GM18526 (cell line): ENCODE measurements around the gene WSCD2.

Experiments
- POLR2A ChIP-seq: IDR thresholded peaks from 3 replicates; pipeline ENCODE4 v1.6.1; 2011; ENCODE audit not compliant: insufficient read length; ENCODE audit errors: extremely low read depth

Gene WSCD2

GRCh38 chr12:108240027-108240785, 111.1 kb downstream of the WSCD2 start:
- no peak for TF ChIP-seq POLR2A

DNA sequence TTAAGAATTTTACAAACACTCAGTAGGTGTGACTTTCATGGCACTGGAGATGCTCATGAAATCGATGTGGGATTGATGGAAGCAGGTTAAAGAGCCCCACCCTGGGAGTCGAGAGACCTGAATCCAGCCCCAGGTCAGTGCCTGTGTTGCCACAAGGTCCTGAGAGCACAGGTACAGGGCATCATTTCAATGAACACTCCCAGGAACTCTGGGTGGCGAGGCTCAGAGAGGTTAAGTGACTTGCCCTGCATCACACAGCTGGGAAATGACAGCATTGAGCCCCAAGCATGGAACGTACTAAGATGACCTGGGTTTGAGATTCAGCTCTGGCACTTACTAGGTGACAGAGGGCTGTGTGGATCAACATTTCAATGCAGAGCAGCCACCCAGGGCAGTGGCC, 111.8 kb downstream of the WSCD2 start:
- no peak for TF ChIP-seq POLR2A

GRCh38 chr12:108241986-108242703, 113.1 kb downstream of the WSCD2 start:
- TF ChIP-seq POLR2A, result no peak

GRCh38 chr12:108247130-108247529, 118.0 kb downstream of the WSCD2 start:
- no peak for TF ChIP-seq POLR2A

DNA sequence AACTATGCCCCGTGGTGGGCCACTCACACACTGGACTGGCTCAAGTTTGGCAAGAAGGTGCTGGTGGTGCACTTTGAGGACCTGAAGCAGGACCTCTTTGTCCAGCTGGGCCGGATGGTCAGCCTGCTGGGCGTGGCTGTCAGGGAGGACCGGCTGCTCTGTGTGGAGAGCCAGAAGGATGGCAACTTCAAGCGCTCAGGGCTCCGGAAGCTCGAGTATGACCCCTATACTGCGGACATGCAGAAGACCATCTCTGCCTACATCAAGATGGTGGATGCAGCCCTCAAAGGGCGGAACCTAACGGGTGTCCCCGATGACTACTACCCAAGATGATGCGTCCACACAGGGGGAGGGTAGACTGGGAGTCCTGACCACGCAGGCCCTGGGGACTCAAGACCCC, 118.9 kb downstream of the WSCD2 start:
- no peak for TF ChIP-seq POLR2A

- TF ChIP-seq POLR2A, result no peak
Measured at GRCh38 chr12:108252523-108252922, 123.4 kb downstream of the WSCD2 start.

DNA sequence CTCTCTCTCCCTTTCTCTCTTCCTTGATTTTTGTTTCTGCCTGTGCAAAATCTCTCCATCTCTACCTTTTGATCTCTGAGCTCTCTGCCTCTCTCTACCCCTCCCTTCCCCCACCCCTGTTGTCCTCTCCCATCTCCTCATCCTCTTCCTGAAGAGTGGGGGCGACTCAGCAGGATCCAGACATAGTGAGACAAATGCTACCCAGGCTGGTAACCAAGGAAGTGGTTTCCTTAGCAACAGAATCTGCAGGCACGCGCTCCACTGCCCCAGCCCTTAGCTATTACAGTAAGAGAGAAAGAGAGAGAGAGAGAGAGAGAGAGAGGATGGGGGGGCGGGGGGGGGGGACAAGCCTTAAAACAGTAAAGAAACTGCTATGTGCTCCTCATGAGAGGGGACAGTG, 124.5 kb downstream of the WSCD2 start:
- no peak for TF ChIP-seq POLR2A

- TF ChIP-seq POLR2A, result no peak
Measured at GRCh38 chr12:108254030-108254429, 124.9 kb downstream of the WSCD2 start.

DNA sequence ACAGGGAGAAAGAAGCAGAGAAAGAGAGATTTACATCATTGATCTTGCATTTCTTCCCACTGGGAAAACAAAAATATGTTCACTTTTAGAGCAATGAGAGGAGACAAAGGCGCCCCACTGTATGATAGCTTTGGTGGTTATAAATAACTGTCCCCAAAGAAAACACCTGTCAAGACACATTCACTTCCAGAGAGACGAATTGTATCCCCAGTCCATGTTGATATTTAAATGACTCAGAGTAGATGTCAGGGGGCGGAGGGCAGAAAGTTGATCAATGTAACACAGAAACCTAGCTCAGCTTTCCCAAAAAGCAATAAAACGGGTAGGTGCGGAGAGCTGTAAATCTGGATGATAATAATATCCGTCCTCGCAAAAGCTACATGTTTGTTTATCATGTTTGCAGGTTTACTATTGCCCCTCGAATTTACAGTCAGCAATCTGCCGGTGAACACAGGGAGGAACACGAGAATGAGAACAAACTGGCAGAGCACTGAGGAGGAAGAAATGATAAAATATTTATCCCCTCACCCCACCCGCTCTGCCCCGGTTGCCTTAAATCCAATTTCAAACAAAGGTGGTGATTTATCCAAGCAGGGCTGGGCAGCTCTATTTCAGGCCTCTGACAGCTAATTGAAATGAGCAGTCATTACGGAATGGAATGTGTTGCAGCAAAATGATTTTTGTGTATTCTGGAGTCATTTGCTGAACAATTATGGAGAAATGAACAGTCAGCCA, 125.6 kb downstream of the WSCD2 start:
- TF ChIP-seq POLR2A, result no peak

DNA sequence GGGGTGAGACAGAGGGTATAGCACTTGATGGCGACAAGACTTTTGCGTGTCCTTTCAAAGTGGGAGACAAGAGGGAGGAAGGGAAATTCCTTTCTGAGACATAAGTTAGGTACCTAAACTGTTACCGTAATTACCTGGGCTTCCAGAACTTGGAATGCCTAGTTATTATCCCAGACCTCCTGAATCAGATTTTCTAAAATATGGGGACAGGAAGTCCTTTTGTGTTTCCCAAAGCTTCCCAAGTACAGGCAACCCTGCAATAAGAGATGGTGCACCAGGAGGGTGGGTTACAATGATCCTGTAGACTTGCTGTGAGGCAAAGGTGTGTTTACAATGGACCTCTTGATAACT, 126.1 kb downstream of the WSCD2 start:
- TF ChIP-seq POLR2A, result no peak

GRCh38 chr12:108257004-108257403, 127.9 kb downstream of the WSCD2 start:
- no peak for TF ChIP-seq POLR2A

DNA sequence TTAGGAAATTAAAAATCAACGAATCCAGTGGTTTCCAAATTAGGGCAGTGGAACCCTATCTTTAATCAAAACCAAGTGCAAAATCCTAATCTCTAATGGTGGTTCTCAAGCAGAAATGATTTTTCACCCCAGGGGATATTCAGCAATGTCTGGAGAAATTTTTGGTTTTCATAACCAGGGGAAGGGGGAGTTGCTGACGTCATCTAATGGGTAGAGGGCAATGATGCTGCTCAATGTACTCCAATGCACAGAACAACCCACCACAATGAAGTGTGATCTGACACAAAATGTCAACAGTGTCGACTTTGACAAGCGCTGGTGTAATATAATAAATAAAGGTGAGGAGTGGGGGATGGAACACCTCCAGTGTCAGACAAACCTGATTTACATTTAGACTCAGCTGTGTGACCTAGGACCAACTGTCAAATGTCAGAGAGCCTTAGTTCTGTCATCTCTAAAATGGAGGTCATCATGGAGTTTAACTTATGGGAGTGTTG, 128.6 kb downstream of the WSCD2 start:
- TF ChIP-seq POLR2A, result no peak

DNA sequence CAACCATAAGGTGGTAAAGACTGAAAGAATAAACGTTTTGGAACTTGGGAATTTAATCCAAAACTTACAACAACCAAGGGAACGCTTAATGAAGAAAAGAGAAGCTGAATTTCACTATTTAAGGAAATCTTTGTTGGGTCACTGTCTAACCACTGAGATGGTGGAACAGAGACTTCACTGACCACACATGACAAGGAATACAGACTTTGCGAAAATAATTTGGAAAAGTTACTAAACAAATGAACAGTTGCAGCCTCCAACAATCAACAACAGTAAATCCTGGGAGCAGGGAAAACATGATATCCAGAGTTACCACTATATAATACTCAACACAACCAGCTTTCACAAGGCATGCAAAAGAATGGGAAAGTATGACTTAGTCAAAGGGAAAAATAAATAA, 131.0 kb downstream of the WSCD2 start:
- no peak for TF ChIP-seq POLR2A

DNA sequence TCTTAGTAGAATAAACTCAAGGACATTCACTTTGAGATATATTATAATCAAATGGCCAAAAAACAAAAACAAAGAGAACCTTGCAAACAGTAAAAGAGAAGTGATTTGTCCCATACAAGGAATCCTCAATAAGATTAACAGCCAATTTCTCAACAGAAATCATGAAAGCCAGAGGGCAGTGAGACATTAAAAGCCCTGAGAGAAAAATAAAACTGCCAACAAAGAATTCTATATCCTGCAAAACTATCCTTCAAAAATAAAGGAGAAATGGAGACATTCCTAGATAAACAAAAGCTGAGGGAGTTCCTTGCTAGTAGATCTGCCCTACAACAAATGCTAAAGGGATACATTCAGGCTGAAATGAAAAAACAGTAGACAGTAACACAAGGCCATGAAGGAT, 131.9 kb downstream of the WSCD2 start:
- no peak for TF ChIP-seq POLR2A

- TF ChIP-seq POLR2A, result no peak
Measured at GRCh38 chr12:108265505-108265904, 136.4 kb downstream of the WSCD2 start.

DNA sequence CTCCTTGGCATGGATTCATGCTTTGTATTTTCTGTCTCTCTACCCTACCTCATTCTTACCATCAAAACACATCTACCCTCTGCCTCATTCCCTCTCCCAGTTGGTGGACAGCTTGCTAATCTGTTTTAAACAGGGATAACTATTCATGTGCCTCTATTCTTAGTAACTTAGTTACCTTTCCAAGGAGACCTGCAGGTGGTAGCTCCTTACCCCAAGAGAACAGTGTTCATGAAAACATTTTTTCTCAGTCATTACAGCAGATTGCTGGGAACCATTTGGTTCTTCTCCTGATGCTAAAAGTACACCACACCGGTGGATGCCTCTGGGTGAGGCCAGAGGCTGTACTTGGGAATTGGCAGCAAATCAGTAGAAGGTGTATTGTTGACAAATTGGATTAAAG, 137.0 kb downstream of the WSCD2 start:
- TF ChIP-seq POLR2A, result no peak
